ENCODE measurements around the gene HES4. TPM values are rescaled to one million over a fixed set of nuclear protein-coding genes. Genes with fewer than 3 reads are reported as not detected.

The HES4 gene
- total RNA-seq, 1 experiment from 2014 or later: 3.6 TPM

DNA sequence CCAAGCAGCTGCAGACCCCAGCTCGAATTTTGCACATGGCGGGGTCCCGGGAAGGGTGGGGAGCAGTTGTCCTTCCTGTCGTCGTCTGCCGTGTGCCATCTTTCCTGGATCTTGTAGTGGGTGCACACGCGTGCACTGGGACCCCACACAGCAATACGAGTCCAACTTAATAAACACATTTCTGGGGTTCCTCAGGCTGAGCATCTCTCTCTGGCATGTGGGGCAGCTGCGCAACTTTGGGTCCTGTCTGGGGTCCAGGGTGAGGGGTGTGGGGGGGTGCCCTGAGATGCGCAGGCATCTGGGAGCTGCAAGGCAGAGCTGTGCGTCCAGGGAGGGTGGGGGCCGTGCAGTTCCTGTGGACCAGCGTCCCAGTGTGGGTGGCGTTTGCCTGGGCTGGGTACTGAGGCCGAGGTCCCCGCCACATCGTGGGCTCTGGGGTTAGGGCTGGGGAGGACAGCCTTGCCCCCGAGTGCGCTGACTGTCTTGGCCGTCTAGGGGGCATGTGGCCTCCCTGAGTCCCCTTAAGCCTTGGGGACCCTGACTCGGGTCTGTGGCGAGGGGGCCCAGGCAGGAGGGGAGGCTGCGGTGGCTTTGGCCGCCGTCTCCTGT is 34.3 kb downstream of the HES4 start:
- no peak for DNase-seq (ENCODE audit: low spot score)

DNA sequence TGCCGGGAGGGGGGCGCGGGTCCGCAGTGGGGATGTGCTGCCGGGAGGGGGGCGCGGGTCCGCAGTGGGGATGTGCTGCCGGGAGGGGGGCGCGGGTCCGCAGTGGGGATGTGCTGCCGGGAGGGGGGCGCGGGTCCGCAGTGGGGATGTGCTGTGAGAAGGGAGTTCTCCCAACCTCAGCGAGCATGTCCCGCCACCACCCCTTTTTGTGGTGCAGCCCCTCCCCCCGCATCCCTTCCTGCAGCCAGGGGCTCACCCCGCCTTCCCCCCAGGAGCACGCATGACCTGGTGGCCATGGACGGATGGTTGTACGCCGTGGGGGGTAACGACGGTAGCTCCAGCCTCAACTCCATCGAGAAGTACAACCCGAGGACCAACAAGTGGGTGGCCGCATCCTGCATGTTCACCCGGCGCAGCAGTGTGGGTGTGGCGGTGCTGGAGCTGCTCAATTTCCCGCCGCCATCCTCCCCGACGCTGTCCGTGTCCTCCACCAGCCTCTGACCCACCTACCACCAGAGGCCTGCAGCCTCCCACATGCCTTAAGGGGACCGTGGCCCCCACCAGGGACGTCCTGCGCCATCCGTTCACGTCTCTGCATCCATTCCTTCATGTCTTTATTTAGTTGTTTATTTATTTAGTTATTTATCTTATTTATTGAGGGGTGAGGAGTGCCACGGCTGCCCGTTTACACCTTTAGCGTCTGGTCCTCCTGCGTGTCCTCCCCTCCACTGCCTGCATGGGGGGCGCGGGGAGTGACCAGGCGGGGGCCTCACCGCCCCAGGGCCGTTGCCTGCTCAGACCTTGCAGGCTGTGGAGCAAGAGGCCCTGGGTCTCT is 35.0 kb downstream of the HES4 start:
- DNase-seq (ENCODE audit: low spot score): no peak

DNA sequence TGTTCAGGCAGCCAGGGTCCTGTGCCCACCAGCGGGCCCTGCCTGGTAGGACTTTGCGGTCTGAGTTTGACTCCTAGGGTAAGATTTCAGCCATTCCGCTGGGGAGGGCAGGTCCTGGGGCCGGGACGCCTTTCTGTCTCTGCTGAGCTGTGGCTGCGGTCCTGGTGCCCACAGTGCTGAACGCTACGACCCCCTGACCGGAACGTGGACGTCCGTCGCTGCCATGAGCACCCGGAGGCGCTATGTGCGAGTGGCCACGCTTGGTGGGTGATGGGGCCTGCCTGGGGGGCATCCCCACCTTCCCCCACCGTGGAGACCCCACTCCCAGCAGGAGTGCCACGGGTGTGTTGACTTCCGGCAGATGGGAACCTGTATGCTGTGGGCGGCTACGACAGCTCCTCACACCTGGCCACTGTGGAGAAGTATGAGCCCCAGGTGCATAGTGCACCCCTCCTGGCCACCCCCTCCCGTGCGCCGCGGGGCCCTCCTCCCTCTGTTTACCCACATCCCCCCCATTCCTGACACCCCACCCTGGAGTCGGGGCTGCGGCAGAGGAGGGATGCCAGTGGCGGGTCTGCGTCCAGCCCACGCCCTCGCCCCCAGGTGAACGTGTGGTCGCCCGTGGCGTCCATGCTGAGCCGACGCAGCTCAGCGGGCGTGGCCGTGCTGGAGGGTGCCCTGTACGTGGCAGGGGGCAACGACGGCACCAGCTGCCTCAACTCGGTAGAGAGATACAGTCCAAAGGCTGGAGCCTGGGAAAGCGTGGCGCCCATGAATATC is 36.0 kb downstream of the HES4 start:
- DNase-seq (ENCODE audit: low spot score): no peak

DNA sequence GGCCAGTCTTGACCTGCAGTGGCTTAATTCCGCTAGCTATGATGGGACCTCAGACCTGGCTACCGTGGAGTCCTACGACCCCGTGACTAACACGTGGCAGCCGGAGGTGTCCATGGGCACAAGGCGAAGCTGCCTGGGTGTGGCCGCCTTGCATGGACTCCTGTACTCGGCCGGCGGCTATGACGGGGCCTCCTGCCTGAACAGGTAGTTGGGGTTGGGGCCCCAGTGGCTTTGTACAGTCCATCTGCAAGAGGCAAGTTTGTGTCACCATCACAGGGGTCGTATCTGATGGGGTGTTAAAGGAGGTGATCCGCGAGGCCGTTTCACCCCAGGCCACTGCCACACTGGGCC is 36.6 kb downstream of the HES4 start:
- DNase-seq (ENCODE audit: low spot score): no peak

DNA sequence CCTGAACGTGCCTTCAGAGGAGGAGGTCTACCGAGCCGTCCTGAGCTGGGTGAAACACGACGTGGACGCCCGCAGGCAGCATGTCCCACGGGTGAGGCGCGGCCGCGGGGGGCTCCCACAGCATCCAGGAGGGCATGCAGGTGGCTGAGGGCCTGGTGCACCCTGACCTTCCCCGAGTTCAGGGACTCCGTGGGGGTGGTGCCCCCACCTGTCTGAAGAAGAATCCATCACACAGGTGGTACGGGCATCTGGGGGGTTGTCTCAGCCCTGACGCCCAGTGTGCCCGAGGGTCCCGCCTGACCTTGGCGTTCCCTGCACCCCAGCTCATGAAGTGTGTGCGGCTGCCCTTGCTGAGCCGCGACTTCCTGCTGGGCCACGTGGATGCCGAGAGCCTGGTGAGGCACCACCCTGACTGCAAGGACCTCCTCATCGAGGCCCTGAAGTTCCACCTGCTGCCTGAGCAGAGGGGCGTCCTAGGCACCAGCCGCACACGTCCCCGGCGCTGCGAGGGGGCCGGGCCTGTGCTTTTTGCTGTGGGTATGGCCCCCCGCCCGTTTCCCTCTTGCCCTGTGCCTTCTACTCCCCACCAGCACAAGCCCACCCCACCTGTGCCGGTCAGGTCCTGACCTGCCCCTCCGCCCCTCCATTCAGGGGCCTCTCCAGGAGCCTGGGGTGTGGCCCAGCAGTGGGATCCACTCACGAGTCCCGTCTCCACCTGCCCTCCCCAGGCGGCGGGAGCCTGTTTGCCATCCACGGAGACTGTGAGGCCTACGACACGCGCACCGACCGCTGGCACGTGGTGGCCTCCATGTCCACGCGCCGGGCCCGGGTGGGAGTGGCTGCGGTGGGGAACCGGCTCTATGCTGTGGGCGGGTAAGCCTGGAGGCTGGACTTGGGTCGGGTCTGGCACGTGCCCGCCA is 37.3 kb downstream of the HES4 start:
- DNase-seq (ENCODE audit: low spot score): no peak

DNA sequence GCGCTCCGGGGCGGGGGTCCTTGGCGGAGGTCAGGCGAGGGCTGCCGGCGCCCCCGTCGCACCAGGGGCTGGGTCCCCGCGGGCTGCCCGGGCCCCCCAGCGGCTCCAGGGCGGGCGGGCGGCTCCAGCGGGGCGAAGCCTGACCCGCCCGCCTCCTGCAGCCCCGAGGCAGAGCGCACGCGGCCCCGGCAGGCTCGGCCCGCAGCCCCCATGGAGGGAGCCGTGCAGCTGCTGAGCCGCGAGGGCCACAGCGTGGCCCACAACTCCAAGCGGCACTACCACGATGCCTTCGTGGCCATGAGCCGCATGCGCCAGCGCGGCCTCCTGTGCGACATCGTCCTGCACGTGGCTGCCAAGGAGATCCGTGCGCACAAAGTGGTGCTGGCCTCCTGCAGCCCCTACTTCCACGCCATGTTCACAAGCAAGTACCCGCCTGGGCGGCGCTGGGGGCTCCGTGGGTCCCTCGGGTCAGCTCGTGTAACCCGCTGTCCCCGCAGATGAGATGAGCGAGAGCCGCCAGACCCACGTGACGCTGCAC is 38.7 kb downstream of the HES4 start:
- no peak for DNase-seq (ENCODE audit: low spot score)

DNA sequence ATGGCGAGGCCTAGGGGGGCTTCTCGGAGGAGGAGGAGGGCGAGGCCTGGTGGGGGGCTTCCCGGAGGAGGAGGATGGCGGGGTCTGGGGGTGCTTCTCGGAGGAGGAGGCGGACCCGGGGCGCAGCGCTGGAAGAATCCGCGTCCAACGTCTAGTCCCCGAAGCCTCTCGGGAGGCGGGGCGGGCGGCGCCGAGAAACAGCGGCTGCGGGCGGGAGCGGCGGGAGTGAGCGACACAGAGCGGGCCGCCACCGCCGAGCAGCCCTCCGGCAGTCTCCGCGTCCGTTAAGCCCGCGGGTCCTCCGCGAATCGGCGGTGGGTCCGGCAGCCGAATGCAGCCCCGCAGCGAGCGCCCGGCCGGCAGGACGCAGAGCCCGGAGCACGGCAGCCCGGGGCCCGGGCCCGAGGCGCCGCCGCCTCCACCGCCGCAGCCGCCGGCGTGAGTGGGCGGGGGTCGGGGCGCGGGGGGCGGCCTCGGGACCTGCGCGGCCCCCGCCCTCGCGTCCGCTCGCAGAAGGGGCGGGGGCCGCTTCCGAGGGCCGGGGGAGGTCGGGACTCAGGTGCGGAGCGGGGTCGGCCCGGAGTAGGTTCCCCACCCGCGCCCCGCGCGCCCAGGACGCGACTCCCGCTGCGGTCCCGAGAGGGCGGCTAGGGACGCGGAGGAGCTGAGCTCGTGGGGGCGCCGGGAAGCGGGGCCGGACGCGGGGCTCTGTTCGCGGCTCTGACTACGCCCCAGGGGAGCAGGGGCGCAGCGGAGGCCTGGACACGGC is 39.4 kb downstream of the HES4 start, which contains the start of gene KLHL17:
TSS of gene KLHL17 (plus strand) at position 222 of the 769 bp plus-strand sequence. CDS start at position 332, 110 bp downstream.
- DNase-seq (ENCODE audit: low spot score): peak; percentile 60

DNA sequence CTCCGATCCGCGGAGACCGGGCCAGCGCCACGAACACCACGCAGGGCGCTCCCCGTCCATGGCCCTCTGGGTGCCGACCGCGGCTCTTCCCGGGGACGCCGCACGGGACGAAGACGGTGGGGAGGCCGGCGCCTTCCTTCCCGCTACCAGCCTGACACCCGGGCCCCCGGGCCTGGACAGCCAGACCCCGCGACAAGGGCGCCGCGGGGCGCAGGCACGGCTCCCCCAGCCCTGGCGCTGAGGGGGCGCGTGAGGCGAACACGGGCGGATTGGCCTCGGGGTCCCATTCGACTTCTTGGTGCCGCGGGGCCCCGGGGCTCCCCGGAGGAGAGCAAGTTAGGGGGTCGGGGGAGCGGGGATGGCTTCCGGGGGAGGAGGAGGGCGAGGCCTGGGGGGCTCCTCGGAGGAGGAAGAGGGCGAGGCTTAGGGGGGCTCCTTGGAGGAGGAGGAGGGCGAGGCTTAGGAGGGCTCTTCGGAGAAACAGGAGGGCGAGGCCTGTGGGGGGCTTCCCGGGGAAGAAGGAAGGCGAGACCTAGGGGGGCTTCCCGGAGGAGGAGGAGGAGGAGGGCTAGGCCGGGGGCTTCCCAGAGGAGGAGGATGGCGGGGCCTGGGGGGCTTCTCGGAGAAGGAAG is 40.0 kb downstream of the HES4 start:
- DNase-seq (ENCODE audit: low spot score): no peak

DNA sequence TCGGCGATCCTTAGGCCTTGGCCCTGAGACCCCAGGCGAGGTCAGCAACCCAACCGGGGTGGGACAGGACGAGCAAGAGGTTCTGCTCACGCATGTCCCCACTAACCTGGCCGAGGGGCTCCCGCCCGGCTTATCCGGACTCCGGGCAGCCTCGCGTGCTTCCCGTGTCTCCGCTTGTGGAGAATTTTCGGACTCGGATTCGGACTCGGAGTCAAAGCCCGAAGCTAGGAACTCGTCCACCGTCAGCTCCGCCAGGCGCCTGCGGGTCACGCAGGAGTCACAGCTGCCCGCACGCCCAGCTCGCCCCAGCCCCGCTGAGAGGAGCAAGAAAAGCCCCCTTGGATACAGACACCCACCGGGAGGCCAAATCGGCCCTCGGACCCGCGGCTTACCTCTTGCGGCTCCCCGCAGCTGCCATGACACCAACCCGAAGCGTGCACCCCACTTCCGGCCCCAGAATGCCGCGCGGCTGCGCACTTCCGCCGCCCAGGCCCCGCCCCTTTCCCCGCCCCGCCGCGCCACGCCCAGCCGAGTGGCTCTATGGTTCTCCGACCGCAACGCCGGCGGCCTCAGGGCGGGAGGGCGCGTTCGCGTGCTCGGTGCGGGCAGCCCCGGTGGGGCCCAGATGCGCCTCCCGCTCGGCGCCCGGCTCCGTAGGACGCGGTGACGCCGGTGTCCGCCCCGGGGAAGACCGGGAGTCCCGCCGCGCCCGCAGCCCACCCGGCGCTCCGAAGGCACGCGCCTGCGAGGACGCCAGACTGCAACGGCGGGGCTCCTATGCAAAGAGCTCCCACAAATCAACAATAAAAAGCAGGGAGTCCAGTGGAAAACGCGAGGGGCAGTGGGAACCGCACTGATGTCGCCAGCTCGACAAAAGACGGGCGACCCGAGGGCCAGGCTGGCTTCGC is 40.8 kb downstream of the HES4 start, which contains the start of gene NOC2L:
TSS of gene NOC2L (minus strand) at position 434 of the 908 bp plus-strand sequence. CDS start at position 418, 16 bp downstream.
- peak; percentile 81 for DNase-seq (ENCODE audit: low spot score)

DNA sequence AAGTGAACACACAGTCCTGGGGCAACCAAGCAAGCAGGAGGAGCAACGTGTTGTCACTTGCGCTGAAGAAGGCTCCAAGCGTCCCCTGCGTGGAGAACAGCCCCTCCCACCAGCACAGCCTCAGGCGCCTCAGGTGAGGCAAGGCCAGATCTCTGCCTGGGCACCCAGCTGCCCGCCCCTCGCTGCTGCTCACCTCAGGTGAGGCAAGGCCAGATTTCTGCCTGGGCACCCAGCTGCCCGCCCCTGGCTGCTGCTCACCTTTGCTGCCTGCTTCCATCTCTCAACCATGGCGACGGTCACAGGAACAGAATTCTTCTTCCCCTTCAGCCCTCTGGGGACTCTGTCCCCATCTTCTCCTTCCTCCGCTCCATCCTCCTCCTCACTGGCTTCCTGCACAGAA is 43.3 kb downstream of the HES4 start:
- no peak for DNase-seq (ENCODE audit: low spot score)

DNA sequence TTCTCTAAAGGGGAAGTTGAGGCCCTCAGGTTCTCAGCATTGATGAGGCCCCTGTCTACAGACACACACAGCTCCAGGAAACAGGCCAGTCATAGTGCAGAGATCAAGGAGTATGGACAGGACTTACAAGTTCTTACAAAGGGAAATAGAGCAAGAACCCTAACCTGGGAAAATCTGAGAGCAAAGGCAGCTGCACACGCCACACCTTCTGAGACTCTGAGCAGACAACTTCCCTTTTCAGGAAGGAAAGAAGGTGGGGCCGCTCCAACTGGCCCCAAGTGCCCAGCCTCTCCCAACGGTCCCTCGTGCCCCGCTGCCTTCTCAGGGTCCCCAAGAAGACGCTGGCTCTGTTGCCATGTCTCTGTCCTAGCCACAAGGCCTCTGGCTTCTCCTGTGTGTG is 44.4 kb downstream of the HES4 start:
- no peak for DNase-seq (ENCODE audit: low spot score)

DNA sequence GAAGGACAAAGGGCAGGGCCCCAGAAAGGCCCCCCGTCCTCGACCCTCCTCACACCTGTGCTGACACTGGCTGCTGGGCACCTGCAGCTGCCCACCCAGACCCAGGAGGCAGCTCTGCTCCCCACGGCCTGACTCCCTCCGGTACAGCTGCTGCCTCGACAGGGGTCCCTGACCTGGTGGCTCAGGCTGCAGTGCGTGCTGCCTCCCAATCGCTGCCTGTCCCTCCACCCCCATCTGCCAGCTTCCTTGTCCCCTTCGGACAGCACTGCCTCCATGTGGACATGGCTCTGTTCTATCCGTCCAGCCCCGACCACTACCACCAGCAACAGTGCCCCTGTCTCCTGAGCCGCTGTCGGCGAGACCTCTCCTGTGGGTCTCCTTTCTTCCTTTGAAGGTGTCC is 45.0 kb downstream of the HES4 start:
- DNase-seq (ENCODE audit: low spot score): no peak

DNA sequence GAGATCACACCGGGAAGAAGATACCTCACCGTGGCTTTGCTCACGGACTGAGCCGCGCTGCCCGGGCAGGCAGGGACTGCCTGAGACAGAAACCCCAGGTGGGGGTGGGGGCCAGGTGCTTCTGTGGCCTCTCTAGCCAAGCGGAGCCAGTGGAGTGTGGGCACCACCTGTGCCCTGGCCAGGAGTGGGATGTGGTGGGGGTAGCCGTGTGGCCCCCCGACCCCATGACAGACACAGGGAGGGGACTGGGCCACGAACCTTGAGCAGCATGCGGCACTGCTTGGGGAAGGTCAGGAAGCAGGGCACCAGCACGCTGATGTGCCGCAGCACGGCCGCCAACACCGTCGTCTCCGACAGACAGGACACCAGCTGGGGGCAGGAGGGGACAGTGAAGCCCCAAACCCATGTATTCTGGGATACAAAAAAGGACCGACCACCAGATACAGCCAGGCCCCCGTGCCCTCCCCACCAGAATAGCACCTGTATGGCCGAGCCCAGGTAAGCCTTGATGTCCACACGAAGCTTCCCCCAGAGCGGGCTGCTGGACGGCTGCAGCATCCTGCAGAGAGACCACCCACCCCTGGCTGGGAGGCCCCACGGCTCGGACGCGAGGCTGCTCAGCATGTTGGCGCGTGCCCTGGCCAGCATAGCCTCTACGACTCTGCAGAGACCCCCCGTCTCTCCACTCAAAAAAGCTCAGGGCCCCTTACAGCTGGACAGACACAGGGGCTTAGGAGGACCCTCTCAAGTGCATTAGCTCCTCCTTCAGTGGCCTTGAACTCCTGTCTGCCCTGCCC is 46.2 kb downstream of the HES4 start:
- DNase-seq (ENCODE audit: low spot score): no peak

DNA sequence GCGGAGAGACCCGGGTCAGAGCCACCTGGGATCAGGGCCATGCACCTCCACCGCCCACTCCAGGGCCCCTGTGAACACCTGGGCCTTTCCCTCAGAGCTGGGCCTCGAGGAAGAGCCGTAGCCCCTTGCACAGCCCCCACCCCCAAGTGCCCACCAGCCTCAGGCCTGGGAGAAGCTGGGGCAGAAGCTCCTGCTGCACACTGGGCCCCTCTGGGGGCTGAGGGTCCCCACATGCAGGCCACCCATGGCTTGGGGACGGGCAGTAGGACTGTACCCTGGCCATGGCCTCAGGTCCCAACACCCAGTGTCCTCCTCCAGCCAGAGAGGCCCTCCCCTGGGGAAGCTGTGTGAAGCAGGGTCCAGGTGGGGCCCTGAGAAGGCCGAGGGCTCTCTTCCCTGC is 47.3 kb downstream of the HES4 start:
- no peak for DNase-seq (ENCODE audit: low spot score)

DNA sequence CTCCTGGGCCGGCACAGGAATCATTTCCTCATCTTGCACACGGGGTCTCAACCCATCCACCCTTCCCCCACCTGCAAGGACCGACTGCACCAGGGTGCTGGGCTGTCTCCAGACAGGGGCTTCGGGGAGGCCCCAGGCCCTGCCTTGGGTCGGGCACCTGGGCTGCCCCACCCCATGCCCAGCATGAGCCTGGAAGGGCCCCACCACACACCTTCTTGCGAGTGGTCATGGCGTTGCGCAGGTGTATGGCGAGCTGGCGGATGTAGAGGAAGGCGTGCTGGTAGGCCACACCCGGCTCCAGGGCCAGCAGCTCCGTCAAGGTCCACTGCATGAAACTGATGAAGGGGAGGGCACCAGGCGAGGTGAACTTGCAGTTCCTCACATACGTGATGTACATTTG is 47.7 kb downstream of the HES4 start:
- no peak for DNase-seq (ENCODE audit: low spot score)

DNA sequence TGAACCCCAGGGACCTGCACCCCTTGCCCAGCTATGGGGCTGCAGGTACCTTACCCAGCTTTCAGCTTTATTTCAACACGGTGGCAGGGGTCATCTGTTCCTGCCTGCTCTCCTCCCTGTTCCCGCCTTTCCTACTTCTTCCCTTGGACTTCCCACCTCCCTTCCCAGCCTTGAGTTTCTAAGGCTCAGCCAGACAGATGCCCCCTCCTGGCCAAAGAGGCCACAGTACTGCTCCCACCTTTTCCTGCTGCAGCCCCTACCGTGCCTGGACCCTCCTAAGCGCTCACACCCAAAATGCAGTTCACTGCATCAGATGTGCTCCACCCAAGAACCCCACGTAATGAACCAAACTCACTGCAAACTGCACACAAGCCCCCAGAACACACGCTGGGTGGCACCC is 48.5 kb downstream of the HES4 start:
- peak; percentile 40 for DNase-seq (ENCODE audit: low spot score)

DNA sequence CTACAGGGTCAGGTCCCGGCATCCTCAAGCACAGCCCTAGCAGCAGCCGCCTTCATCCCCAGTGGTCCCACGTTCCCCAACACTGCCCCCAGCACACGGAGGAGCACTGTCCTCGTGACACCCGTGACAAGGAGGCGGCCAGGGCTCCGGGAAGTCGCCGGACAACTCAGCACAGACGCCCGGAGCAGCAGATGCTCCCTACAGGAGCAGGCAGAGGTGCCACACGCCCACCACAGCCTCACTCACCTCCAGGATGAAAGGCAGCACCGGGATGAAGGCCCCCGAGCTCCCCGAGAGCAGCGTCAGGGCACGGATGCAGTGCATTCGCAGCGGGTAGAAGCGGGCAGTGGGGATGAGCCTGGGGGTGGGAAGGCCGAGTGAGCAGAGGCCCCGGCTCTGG is 49.0 kb downstream of the HES4 start:
- DNase-seq (ENCODE audit: low spot score): no peak

DNA sequence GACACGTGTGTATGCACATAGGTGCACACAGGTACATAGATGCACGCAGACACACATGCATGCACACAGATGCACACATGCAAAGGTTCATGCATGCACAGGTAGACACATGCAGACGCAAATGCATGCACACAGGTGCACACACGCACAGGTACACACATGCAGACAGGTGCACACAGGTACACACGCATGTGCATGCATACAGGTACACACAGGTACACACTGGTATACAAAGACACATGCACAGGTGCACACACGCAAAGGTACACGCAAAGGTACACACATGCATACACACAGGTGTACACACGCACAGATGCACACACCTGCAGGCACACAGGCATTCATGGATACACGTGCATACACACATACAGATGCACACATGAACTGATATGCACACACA is 49.6 kb downstream of the HES4 start:
- DNase-seq (ENCODE audit: low spot score): no peak
